ENCODE results near the gene WIPF3.

The WIPF3 gene

GRCh38 chr7:29877196-29877595, 70.9 kb downstream of the WIPF3 start:
- no peak overlapping the region for H3K4me3 ChIP-seq (ENCODE audit: low read length)
- no peak for TF ChIP-seq CTCF (conservative IDR thresholded peaks at IDR 0.05; ENCODE audit: low read length)
- peak; percentile 5 for DNase-seq (ENCODE audit: low read depth)

- no peak overlapping the region for H3K4me3 ChIP-seq (ENCODE audit: low read length)
- peak; percentile 45 for DNase-seq (ENCODE audit: low read depth)
- TF ChIP-seq CTCF (conservative IDR thresholded peaks at IDR 0.05; ENCODE audit: low read length): peak; percentile 55
These were observed 71.9 kb downstream of the WIPF3 start for GRCh38 chr7:29878081-29878688.

GRCh38 chr7:29879609-29880008, 73.3 kb downstream of the WIPF3 start:
- TF ChIP-seq CTCF (conservative IDR thresholded peaks at IDR 0.05; ENCODE audit: low read length): no peak
- no peak overlapping the region for H3K4me3 ChIP-seq (ENCODE audit: low read length)
- peak; percentile 48 for DNase-seq (ENCODE audit: low read depth)

- no peak for DNase-seq (ENCODE audit: low read depth)
- no peak overlapping the region for H3K4me3 ChIP-seq (ENCODE audit: low read length)
- TF ChIP-seq CTCF (conservative IDR thresholded peaks at IDR 0.05; ENCODE audit: low read length): no peak
These were observed 75.4 kb downstream of the WIPF3 start for GRCh38 chr7:29881724-29882123.

GRCh38 chr7:29882481-29882880, 76.2 kb downstream of the WIPF3 start:
- DNase-seq (ENCODE audit: low read depth): no peak
- H3K4me3 ChIP-seq (ENCODE audit: low read length): no peak overlapping the region
- TF ChIP-seq CTCF (conservative IDR thresholded peaks at IDR 0.05; ENCODE audit: low read length): no peak

- DNase-seq (ENCODE audit: low read depth): no peak
- no peak overlapping the region for H3K4me3 ChIP-seq (ENCODE audit: low read length)
- TF ChIP-seq CTCF (conservative IDR thresholded peaks at IDR 0.05; ENCODE audit: low read length): no peak
These were observed 77.4 kb downstream of the WIPF3 start for GRCh38 chr7:29883462-29884398.
